Stomach (tissue), 4 donors: Measurements from ENCODE around the gene AKAP6.

Experiments used
- EP300 ChIP-seq: sonication (generic); formaldehyde crosslinking; IDR thresholded peaks from one replicate; pipeline ENCODE4 v1.6.1; 2017; ENCODE audit warnings: antibody characterized with exemption
- POLR2A ChIP-seq, 4 donors: fragments of 450-650 bp; IDR thresholded peaks; one replicate each; pipeline ENCODE4 v1.6.1; 2016; ENCODE audit warnings: antibody characterized with exemption in 4 of 4, control low read depth in 2 of 4, mild to moderate bottlenecking in 1 of 4, moderate library complexity in 1 of 4
- TF ChIP-seq, protein P1 (sequence below), 7 experiments: fragments of 450-650 bp in 4 of 7; fragments of 200-600 bp in 3 of 7; sonication (generic) in 3 of 7; IDR thresholded peaks; one replicate each; pipeline ENCODE4 v1.5.1; 2016 to 2019; ENCODE audit warnings: antibody characterized with exemption in 7 of 7, control low read depth in 2 of 7, mild to moderate bottlenecking in 1 of 7

DNA sequence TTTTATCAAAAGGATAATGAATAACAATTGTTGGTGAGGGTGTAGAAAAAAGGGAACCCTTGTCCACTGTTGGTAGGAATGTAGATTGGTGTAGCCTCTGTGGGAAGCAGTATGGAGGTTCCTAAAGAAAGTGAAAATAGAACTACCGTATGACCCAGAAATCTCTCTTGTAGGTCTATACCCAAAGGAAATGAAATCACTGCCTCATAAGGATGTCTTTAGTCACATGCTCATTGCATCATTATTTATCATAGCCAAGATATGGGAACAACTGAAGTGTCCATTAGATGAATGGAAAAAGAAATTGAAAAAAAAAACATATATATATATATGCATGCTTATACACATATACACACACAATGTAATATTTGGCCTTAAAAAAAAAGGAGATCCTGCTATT lies 450.7 kb downstream of the AKAP6 start:
- TF ChIP-seq, protein P1, sequence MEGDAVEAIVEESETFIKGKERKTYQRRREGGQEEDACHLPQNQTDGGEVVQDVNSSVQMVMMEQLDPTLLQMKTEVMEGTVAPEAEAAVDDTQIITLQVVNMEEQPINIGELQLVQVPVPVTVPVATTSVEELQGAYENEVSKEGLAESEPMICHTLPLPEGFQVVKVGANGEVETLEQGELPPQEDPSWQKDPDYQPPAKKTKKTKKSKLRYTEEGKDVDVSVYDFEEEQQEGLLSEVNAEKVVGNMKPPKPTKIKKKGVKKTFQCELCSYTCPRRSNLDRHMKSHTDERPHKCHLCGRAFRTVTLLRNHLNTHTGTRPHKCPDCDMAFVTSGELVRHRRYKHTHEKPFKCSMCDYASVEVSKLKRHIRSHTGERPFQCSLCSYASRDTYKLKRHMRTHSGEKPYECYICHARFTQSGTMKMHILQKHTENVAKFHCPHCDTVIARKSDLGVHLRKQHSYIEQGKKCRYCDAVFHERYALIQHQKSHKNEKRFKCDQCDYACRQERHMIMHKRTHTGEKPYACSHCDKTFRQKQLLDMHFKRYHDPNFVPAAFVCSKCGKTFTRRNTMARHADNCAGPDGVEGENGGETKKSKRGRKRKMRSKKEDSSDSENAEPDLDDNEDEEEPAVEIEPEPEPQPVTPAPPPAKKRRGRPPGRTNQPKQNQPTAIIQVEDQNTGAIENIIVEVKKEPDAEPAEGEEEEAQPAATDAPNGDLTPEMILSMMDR (IDR thresholded peaks at IDR 0.05), result no peak
- TF ChIP-seq POLR2A (IDR thresholded peaks at IDR 0.05) (no peak), EP300 (no peak)
